ENCODE results near the gene ZNF343.

ZNF343 gene

GRCh38 chr20:2473516-2473915 is 35.2 kb downstream of the ZNF343 start:
- no peak for DNase-seq (ENCODE audit: low read depth)

GRCh38 chr20:2470423-2471193 is 38.1 kb downstream of the ZNF343 start, which contains the start of gene SNRPB:
SNRPB (minus strand) TSS chr20:2470789; CDS start chr20:2470690, 99 bp downstream.
- peak; percentile 91 for DNase-seq (ENCODE audit: low read depth)

- DNase-seq (ENCODE audit: low read depth): peak; percentile 38
These were observed 38.7 kb downstream of the ZNF343 start for GRCh38 chr20:2469991-2470422.

- no peak for DNase-seq (ENCODE audit: low read depth)
These were observed 39.9 kb downstream of the ZNF343 start for GRCh38 chr20:2468581-2469407.

GRCh38 chr20:2467412-2467811 is 41.3 kb downstream of the ZNF343 start:
- no peak for DNase-seq (ENCODE audit: low read depth)

- no peak for DNase-seq (ENCODE audit: low read depth)
These were observed 43.6 kb downstream of the ZNF343 start for GRCh38 chr20:2465100-2465499.

- DNase-seq (ENCODE audit: low read depth): no peak
These were observed 44.9 kb downstream of the ZNF343 start for GRCh38 chr20:2463616-2464365.

- DNase-seq (ENCODE audit: low read depth): no peak
These were observed 46.2 kb downstream of the ZNF343 start for GRCh38 chr20:2462484-2462883.

GRCh38 chr20:2460752-2461424 is 47.8 kb downstream of the ZNF343 start:
- no peak for DNase-seq (ENCODE audit: low read depth)

- DNase-seq (ENCODE audit: low read depth): no peak
These were observed 48.5 kb downstream of the ZNF343 start for GRCh38 chr20:2459981-2460751.

GRCh38 chr20:2458919-2459499 is 49.7 kb downstream of the ZNF343 start:
- DNase-seq (ENCODE audit: low read depth): no peak

GRCh38 chr20:2455771-2456497 is 52.8 kb downstream of the ZNF343 start:
- no peak for DNase-seq (ENCODE audit: low read depth)

- DNase-seq (ENCODE audit: low read depth): no peak
These were observed 54.9 kb downstream of the ZNF343 start for GRCh38 chr20:2453792-2454191.

- no peak for DNase-seq (ENCODE audit: low read depth)
These were observed 56.6 kb downstream of the ZNF343 start for GRCh38 chr20:2451939-2452732.

GRCh38 chr20:2451422-2451821 is 57.3 kb downstream of the ZNF343 start:
- no peak for DNase-seq (ENCODE audit: low read depth)

- DNase-seq (ENCODE audit: low read depth): no peak
These were observed 59.3 kb downstream of the ZNF343 start for GRCh38 chr20:2449386-2449785.

- DNase-seq (ENCODE audit: low read depth): no peak
These were observed 61.9 kb downstream of the ZNF343 start for GRCh38 chr20:2446845-2447244.

All from stimulated activated CD8-positive, alpha-beta memory T cell treated with anti-CD3 and anti-CD28 coated beads, Interleukin-12 subunit alpha, Interleukin-12 subunit beta, amount 100 ng/mL, for 4 hours (primary cell).